WERI-Rb-1 (cell line): ENCODE measurements around the gene LTBP1.
"Not testable (repeated sequence)": the region's sequence is repeated elsewhere in the genome, so short reads cannot be mapped to it uniquely, and the experiment has no call there.

Source experiments
- DNase-seq: peaks from one replicate; pipeline ENCODE4 v3.0.0-alpha.2; 2020
- H3K27ac ChIP-seq: fragments of 250-450 bp; sonication (Bioruptor Pico); 2 replicates; pipeline ENCODE4 v1.5.1; 2020; ENCODE audit warnings: mild to moderate bottlenecking, moderate library complexity
- H3K27me3 ChIP-seq: fragments of 250-450 bp; sonication (Bioruptor Pico); 2 replicates; pipeline ENCODE4 v1.5.1; 2021; ENCODE audit warnings: mild to moderate bottlenecking, low read depth, moderate library complexity; ENCODE audit not compliant: insufficient read depth, severe bottlenecking
- H3K36me3 ChIP-seq: fragments of 250-450 bp; sonication (Bioruptor Pico); 2 replicates; pipeline ENCODE4 v1.5.1; 2020; ENCODE audit warnings: mild to moderate bottlenecking, moderate library complexity
- H3K4me3 ChIP-seq: 2 replicates; pipeline ENCODE4 v1.5.1; 2011; ENCODE audit warnings: low read depth, mild to moderate bottlenecking, control low read depth, low read length
- H3K9me3 ChIP-seq: fragments of 250-450 bp; sonication (Bioruptor Pico); 2 replicates; pipeline ENCODE4 v1.5.1; 2021; ENCODE audit warnings: mild to moderate bottlenecking, moderate library complexity; ENCODE audit not compliant: severe bottlenecking
- CTCF ChIP-seq: IDR thresholded peaks from 2 replicates; pipeline ENCODE4 v1.5.1; 2011; ENCODE audit warnings: low read depth, mild to moderate bottlenecking, control low read depth, inconsistent platforms, low read length

Gene LTBP1

GRCh38 chr2:33052361-33052735, 105.6 kb downstream of the LTBP1 start:
- Histone ChIP-seq H3K27ac (no peak overlapping the region), H3K36me3 (no peaks in the 10 kb centered on the region), H3K4me3 (no peak overlapping the region), H3K9me3 (no peaks in the 10 kb centered on the region), H3K27me3 (no peaks in the 10 kb centered on the region)
- TF ChIP-seq CTCF = no peak
- DNase-seq = no peak

- DNase-seq, H3K4me3 ChIP-seq, H3K9me3 ChIP-seq, H3K27ac ChIP-seq, H3K27me3 ChIP-seq, H3K36me3 ChIP-seq: not testable (repeated sequence)
Observed at GRCh38 chr2:33052795-33053194, 106.0 kb downstream of the LTBP1 start.

- TF ChIP-seq CTCF = no peak
- Histone ChIP-seq H3K9me3 (no peaks in the 10 kb centered on the region), H3K27me3 (no peaks in the 10 kb centered on the region), H3K36me3 (no peaks in the 10 kb centered on the region), H3K4me3 (no peak overlapping the region), H3K27ac (no peak overlapping the region)
- DNase-seq = no peak
Observed at GRCh38 chr2:33056170-33056569, 109.4 kb downstream of the LTBP1 start.

GRCh38 chr2:33057307-33058028, 110.7 kb downstream of the LTBP1 start:
- not testable (repeated sequence) for H3K27me3 ChIP-seq, H3K4me3 ChIP-seq, H3K27ac ChIP-seq, DNase-seq, H3K36me3 ChIP-seq, H3K9me3 ChIP-seq

GRCh38 chr2:33058716-33059470, 112.1 kb downstream of the LTBP1 start:
- H3K9me3 ChIP-seq = no peaks in the 10 kb centered on the region
- no peak overlapping the region for H3K27ac ChIP-seq
- DNase-seq = no peak

GRCh38 chr2:33059471-33060156, 112.9 kb downstream of the LTBP1 start:
- Histone ChIP-seq H3K27me3 (no peaks in the 10 kb centered on the region), H3K9me3 (no peaks in the 10 kb centered on the region), H3K4me3 (no peak overlapping the region), H3K36me3 (no peaks in the 10 kb centered on the region), H3K27ac (no peak overlapping the region)
- no peak for TF ChIP-seq CTCF
- DNase-seq = no peak

More at GRCh38 chr2:33058716-33059470, 112.1 kb downstream of the LTBP1 start:
- Histone ChIP-seq H3K4me3 (no peak overlapping the region), H3K36me3 (no peaks in the 10 kb centered on the region), H3K27me3 (no peaks in the 10 kb centered on the region)
- no peak for TF ChIP-seq CTCF
